UCSD-AML1 (cell line): ENCODE results near the gene PLA2G2C.
"Not testable (repeated sequence)": the region's sequence is repeated elsewhere in the genome, so short reads cannot be mapped to it uniquely, and the experiment has no call there.

Source experiments
- DNase-seq: peaks from one replicate; lab custom pipeline; 2025; ENCODE audit not compliant: unreplicated experiment; lab: John Stamatoyannopoulos, UW

PLA2G2C gene

GRCh38 chr1:20138346-20138745 lies 48.0 kb downstream of the PLA2G2C start:
- DNase-seq: no peak

DNA sequence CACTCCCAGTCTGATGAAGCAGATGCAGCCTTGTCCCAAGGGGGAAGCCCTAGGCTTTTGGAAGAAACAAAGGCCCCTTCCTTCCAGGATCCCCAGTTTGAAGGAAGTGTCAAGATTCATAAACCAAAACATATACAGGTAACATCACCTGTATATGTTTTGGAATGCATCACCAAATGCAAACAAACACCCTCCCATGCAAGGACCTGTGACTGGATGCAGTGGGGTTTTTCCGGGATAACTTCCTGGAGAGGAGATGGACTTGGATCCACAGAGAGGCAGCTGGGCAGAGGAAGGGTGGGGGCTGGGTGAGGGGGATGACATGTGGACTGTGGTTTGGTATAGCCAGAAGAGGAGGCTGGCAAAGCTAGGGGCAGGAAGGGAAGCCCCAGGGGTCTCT lies 48.7 kb downstream of the PLA2G2C start:
- no peak for DNase-seq

DNA sequence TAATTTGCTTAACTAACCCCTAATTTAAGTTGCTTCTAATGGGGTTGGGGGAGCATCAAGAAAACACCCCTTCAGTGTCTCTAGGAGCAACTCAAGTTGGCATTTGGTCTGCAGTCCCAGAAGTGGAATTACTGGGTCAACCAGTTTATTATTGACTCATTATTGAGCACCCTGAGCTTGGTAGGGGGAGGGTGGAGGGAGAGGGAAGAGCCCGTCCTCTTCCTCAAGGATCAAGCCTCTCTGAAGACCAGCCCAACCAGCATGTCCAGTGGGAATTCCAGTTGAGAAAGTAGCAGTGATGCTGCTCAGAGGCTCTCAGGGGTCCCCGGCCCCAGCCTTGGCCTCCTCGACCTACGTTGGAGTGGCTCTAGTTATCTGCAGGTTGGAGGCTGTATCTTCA lies 49.3 kb downstream of the PLA2G2C start:
- no peak for DNase-seq

GRCh38 chr1:20136249-20136648 lies 50.1 kb downstream of the PLA2G2C start:
- no peak for DNase-seq

- DNase-seq: no peak
These were observed 51.3 kb downstream of the PLA2G2C start for GRCh38 chr1:20134995-20135394.

DNA sequence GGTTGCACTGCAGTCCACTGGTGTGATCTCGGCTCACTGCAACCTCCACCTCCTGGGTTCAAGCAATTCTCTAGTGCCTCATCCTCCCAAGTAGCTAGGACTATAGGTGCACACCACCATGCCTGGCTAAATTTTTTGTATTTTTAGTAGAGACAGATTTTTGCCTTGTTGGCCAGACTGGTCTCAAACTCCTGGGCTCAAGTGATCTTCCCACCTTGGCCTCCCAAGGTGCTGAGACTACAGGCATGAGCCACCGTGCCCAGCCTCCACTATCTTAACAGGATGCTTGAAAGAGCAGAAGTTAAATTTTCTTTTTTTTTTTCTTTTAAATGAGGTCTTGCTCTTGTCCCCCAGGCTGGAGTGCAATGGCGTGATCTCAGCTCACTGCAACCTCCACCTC lies 55.8 kb downstream of the PLA2G2C start:
- DNase-seq: not testable (repeated sequence)

DNA sequence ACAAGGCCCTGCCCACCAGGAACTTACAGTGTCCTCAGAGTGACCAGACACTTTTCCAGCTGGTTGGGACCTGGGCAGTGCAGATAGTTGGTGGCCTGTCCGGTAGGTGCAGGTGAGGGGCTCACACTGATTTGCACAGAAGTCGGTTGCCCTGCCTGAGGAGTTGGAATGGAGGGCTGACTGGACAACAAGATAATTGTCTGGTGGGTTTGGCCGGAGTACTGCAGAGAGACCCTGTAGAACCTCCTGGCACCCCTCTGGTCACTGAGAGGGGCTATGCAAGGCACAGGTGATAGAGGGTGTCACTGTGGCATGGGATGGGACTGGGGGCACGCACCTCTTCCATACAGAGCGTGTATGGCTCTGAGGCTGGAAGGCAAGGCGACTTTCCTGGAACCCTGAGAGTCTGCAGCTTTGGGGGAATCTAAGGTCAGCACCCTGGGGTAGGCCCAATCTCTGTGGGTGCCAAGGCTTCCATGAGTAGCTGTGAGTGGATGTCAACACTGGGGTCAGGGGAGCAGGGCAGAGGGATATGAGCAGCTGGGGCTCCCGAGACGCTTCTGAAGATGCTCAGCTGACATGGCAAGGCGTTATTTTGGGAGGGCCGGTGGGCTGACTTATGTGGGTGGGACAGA lies 59.4 kb downstream of the PLA2G2C start:
- DNase-seq: no peak

- DNase-seq: no peak
These were observed 60.1 kb downstream of the PLA2G2C start for GRCh38 chr1:20126041-20126805.

DNA sequence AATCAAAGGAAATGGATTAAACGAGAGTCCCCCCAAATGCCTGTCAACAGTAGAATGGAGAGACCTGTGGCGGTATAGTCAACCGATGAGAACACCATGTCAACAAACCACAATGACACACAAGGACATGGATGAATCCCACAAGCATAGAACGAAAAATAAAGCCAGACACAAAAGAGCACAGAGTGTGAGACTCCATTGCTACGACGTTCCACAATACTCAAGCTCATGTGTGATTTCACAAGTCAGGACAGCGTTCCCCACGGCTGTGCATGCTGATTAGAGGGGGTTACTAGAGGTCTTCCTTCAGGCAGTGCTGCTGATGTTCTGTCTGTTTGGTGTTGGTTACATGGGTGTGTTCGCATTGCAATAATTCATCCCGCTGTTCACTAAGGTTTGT lies 61.2 kb downstream of the PLA2G2C start:
- DNase-seq: no peak

DNA sequence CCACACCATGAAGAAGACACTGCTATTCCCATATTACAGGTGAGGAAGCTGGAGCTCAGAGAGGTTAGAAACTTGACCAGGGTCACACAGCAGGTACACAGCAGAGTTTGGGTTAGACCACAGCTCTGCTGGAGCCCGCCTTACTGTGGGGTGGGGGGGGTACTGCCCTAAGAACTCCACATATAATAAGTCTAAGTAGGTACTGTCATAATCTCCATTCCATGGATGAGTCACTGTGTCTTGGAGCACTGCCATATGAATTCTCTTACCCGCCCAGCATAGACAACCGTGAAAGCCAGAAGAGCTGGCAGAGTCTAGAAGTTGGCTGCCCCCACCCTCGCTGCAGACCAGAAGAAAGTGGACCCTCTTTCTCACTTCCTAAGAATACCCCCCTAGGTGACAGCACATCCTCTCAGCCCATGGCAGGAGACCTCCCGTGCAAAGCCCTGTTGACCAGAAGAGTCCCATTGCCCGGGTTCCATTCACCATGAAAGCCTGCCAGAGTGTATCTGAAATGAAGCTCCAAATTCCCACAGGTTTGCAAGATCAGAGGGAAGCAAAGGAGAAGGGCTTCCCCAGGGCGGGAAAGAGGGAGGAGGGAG lies 61.8 kb downstream of the PLA2G2C start:
- no peak for DNase-seq

DNA sequence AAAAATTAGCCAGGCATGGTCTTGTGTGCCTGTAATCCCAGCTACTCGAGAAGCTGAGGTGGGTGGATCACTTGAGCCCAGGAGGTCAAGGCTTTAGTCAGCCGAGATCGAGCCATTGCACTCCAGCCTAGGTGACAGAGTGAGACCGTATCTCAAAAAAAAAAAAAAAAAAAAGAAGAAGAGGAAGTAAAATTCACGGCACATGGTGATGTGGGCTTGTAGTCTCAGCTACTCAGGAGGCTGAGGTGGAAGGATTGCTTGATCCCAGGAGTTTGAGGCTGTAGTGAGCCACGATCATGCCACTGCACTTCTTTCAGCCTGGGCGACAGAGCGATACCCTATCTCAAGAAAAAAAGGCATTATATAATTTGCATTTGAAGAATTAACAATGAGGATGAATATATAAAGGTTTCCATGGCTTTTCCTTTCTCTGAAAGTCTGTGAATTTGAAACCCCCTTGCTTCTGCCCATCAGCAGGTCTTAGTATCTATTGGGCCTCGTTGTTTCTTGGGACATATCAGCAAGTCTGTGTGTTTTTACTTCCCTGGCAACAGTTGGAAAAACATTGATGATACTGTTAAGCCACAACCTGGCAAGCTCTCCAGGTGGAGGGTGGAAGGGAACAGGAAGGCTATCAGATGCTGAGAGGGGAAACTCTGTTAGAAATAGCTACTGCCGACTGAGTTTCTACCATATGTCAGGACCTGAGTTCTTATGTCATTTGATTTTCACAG lies 62.4 kb downstream of the PLA2G2C start:
- no peak for DNase-seq

- no peak for DNase-seq
These were observed 65.5 kb downstream of the PLA2G2C start for GRCh38 chr1:20120796-20121195.

GRCh38 chr1:20119347-20119746 lies 67.0 kb downstream of the PLA2G2C start, which contains the start of gene PLA2G2D:
PLA2G2D (minus strand) TSS chr1:20119536; CDS start chr1:20119498, 38 bp downstream.
- no peak for DNase-seq

DNA sequence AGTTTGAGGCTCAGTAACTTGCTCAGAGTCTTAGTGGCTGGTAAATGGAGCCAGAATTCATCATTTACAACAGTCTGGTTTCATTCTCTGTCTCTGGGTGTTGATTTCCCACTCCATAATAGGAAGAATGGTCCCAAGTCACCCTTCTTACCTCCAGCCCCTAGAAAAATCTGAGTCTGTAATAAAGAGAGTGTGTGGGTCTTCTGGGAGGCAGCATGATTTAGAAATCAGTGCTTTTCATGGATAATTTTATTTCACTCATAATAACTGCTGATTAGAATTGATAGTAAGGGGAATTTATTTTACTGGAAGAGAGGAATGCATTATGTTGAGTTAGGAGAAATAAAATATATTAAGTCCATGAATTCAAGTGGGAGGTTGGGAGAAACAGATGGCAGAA lies 69.1 kb downstream of the PLA2G2C start:
- DNase-seq: no peak

- DNase-seq: no peak
These were observed 70.4 kb downstream of the PLA2G2C start for GRCh38 chr1:20115916-20116315.

DNA sequence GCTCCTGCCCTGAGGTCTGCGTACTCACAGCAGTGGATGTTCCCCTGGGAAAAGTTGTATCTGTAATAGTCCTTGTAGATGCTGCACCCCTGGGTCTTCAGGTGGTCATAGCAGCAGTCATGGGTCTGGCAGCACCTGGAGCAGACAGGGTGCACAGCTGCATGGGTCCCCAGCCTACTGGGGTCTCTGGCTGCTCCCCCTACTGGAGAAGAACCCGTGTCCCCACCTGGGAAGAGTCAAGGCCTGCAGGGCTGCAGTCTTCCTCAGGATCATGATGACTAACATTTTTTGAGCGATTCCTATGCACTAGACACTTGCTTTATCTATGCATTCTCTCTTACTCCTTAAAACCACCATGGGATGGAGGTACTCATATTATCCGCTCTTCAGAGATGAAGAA lies 70.8 kb downstream of the PLA2G2C start:
- DNase-seq: no peak

DNA sequence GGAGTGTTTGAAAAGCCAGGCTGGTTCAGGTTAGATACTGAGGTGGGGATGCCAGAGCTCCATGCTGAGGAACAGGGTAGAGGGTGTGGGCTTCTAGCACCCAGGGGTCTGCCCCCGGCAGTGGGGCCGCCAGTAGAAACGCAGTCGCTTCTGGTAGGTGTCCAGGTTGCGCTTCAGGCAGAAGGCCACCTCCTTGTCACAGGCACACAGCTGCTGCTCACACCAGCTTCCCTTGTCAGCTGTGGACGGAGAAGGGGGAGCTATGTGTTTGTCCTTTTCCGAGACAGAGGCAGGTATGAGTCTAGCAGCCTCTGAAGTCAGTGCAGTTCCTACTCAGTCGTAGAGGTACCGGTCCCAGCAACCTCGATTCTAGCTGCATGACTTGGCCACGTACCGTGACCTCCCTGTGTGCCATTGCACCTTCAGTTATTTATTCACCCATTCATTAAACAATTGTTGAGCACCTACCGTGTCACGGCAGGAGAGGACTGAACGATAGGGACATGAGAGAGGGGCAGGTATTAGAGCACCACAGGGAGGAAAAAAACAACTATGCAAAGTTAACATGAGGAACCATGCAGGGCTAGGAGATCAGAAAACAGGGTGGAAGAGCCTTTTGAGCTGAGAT lies 72.2 kb downstream of the PLA2G2C start:
- DNase-seq: no peak
